Endothelial cell of umbilical vein (primary cell): ENCODE data around the gene PTPRD. TPM values are rescaled to one million over a fixed set of nuclear protein-coding genes. Genes with fewer than 3 reads are reported as not detected.

Experiments used
- BruUV-seq: library from RNA; stranded (reverse); fragments of 400-500 nt; replicated peaks from 2 replicates; lab custom pipeline; 2021; lab: Mats Ljungman, UMichigan
- CTCF ChIA-PET: fragments of 300-600, 350-600 bp; sonication (Branson Sonifier 250); formaldehyde crosslinking; loops from one replicate; lab custom pipeline; 2021; ENCODE audit warnings: antibody characterized with exemption, inconsistent platforms; lab: Charles Lee
- POLR2A ChIA-PET: fragments of 300-600, 350-600 bp; sonication (Branson Sonifier 250); formaldehyde crosslinking; loops from one replicate; lab custom pipeline; 2021; ENCODE audit warnings: antibody characterized with exemption, inconsistent platforms; lab: Charles Lee
- DNase-seq: peaks from one replicate; pipeline ENCODE4 v3.0.0-alpha.2; 2011; ENCODE audit warnings: low read depth, low spot score
- FAIRE-seq: peaks from 2 replicates; lab custom pipeline; 2011; peaks lifted over from hg19 to GRCh38; lab: Jason Lieb, UNC
- H2AFZ ChIP-seq: 2 replicates; pipeline ENCODE4 v1.6.0; 2012; ENCODE audit warnings: low read depth, low read length, control low read depth, inconsistent platforms
- H3K27ac ChIP-seq: 2 replicates; pipeline ENCODE4 v1.5.1; 2011; ENCODE audit warnings: low read depth, mild to moderate bottlenecking, control low read depth, low read length, moderate library complexity; ENCODE audit not compliant: insufficient read depth
- H3K27me3 ChIP-seq, 2 experiments: 2 replicates each; pipeline versions ENCODE4 v1.6.0 to v1.6.1; 2011; ENCODE audit warnings: low read length in 2 of 2, mixed read lengths in 1 of 2; ENCODE audit not compliant: control insufficient read depth in 2 of 2, insufficient read depth in 2 of 2
- H3K36me3 ChIP-seq, 2 experiments: 2 replicates in 1 of 2; 3 replicates in 1 of 2; pipeline ENCODE4 v1.5.1; 2011; ENCODE audit warnings: low read length in 2 of 2, mild to moderate bottlenecking in 1 of 2, moderate library complexity in 1 of 2; ENCODE audit not compliant: control insufficient read depth in 2 of 2, insufficient read depth in 2 of 2; ENCODE audit errors: extremely low read depth in 1 of 2
- H3K4me1 ChIP-seq: 3 replicates; pipeline ENCODE4 v1.5.1; 2011; ENCODE audit warnings: mild to moderate bottlenecking, low read length; ENCODE audit not compliant: control insufficient read depth, insufficient read depth; ENCODE audit errors: extremely low read depth
- H3K4me2 ChIP-seq: 2 replicates; pipeline ENCODE4 v1.6.1; 2011; ENCODE audit warnings: low read length, control low read depth, mixed read lengths; ENCODE audit not compliant: insufficient read depth
- H3K4me3 ChIP-seq, 3 experiments: fragments of 200-600 bp in 1 of 3; sonication (generic), shearing (Covaris generic) in 1 of 3; replicated peaks in 1 of 3; 2 replicates each; pipeline ENCODE4 v1.5.1; 2011 to 2016; ENCODE audit warnings: control low read depth in 3 of 3, low read length in 3 of 3, mild to moderate bottlenecking in 2 of 3, inconsistent platforms in 1 of 3, low read depth in 1 of 3, moderate library complexity in 1 of 3; ENCODE audit not compliant: insufficient read depth in 1 of 3
- H3K79me2 ChIP-seq: 2 replicates; pipeline ENCODE4 v1.6.0; 2012; ENCODE audit warnings: low read length, inconsistent platforms; ENCODE audit not compliant: control insufficient read depth, insufficient read depth
- H3K9ac ChIP-seq: replicated peaks from 2 replicates; pipeline ENCODE3; 2011; ENCODE audit warnings: low read length, control low read depth; ENCODE audit not compliant: insufficient read depth; ENCODE audit errors: extremely low read depth
- H3K9me1 ChIP-seq: replicated peaks from 3 replicates; pipeline ENCODE4 v1.6.0; 2011; ENCODE audit warnings: mild to moderate bottlenecking, low read length; ENCODE audit not compliant: control insufficient read depth, insufficient read depth; ENCODE audit errors: extremely low read depth
- H3K9me3 ChIP-seq: replicated peaks from 2 replicates; pipeline ENCODE4 v1.5.1; 2012; ENCODE audit warnings: low read length, inconsistent platforms; ENCODE audit not compliant: control insufficient read depth, insufficient read depth
- H4K20me1 ChIP-seq: replicated peaks from 2 replicates; pipeline ENCODE3; 2011; ENCODE audit warnings: mild to moderate bottlenecking, low read length; ENCODE audit not compliant: control insufficient read depth, insufficient read depth; ENCODE audit errors: extremely low read depth
- EZH2 ChIP-seq: IDR thresholded peaks from 2 replicates; pipeline ENCODE4 v1.6.1; 2012; ENCODE audit warnings: borderline replicate concordance, low read depth, mild to moderate bottlenecking, moderate library complexity, low read length, inconsistent platforms; ENCODE audit not compliant: severe bottlenecking
- FOS ChIP-seq: IDR thresholded peaks from 2 replicates; pipeline ENCODE4 v1.6.1; 2011; ENCODE audit warnings: mild to moderate bottlenecking, low read length, moderate library complexity, borderline replicate concordance; ENCODE audit not compliant: insufficient read depth
- GATA2 ChIP-seq: IDR thresholded peaks from 2 replicates; pipeline ENCODE4 v1.7.0; 2011; ENCODE audit warnings: low read depth, mild to moderate bottlenecking, moderate library complexity, mixed read lengths, low read length; ENCODE audit not compliant: insufficient read length, insufficient read depth
- JUN ChIP-seq: IDR thresholded peaks from 2 replicates; pipeline ENCODE4 v1.6.1; 2011; ENCODE audit warnings: borderline replicate concordance, low read depth; ENCODE audit not compliant: insufficient read length, insufficient read depth
- MYC ChIP-seq: IDR thresholded peaks from one replicate; pipeline ENCODE4 v1.6.1; 2011; ENCODE audit warnings: mild to moderate bottlenecking, low read depth, low read length
- POLR2A ChIP-seq: IDR thresholded peaks from 2 replicates; pipeline ENCODE4 v1.6.1; 2012; ENCODE audit warnings: low read depth, mild to moderate bottlenecking, control low read depth, low read length
- POLR2AphosphoS5 ChIP-seq: IDR thresholded peaks from 2 replicates; pipeline ENCODE4 v1.6.1; 2012; ENCODE audit warnings: low read depth, mild to moderate bottlenecking, control low read depth, low read length, moderate library complexity; ENCODE audit not compliant: insufficient read depth
- dilution Hi-C: fragments of 300-500 bp; cut with MboI; formaldehyde crosslinking; loops from one replicate; pipeline ENCODE4 v1.15.0; 2019; ENCODE audit warnings: low sequenced_read_pairs; ENCODE audit not compliant: extremely low pct_ligation_motif_present
- intact Hi-C: fragments of 100-400 bp; cut with micrococcal nuclease; formaldehyde crosslinking; loops from one replicate; pipeline ENCODE4 v1.10.0; 2022
- polyA plus RNA-seq, 4 experiments: library from polyadenylated mRNA; depleted of rRNA in 3 of 4; stranded (reverse) in 3 of 4; unstranded in 1 of 4; fragments of >200 nt; gene quantifications; 2 replicates each; pipeline versions ENCODE4 v1.2.1 to v1.2.3, GENCODE V29; 2011 to 2012; ENCODE audit warnings: missing spikeins in 1 of 4
- total RNA-seq: library from RNA; stranded (reverse); gene quantifications from 2 replicates; pipeline ENCODE4 v1.2.3, GENCODE V29; 2021
- TF ChIP-seq, protein P1 (sequence below), 2 donors: IDR thresholded peaks; 1 replicate in 1 of 2; 2 replicates in 1 of 2; pipeline ENCODE4 v1.5.1; 2011; ENCODE audit warnings: low read length in 2 of 2, mild to moderate bottlenecking in 2 of 2, moderate library complexity in 2 of 2, control low read depth in 1 of 2, inconsistent platforms in 1 of 2, low read depth in 1 of 2; ENCODE audit not compliant: insufficient read depth in 1 of 2; ENCODE audit errors: extremely low read depth in 1 of 2
- TF ChIP-seq, protein P2 (sequence below): IDR thresholded peaks from 2 replicates; pipeline ENCODE4 v1.6.1; 2011; ENCODE audit not compliant: insufficient read depth, insufficient read length

PTPRD gene
- total and polyA plus RNA-seq, 2 donors (not counting 3 experiments of a cell fraction or from before 2014, with no cell fraction given), result 5.5 to 5.7 TPM

DNA sequence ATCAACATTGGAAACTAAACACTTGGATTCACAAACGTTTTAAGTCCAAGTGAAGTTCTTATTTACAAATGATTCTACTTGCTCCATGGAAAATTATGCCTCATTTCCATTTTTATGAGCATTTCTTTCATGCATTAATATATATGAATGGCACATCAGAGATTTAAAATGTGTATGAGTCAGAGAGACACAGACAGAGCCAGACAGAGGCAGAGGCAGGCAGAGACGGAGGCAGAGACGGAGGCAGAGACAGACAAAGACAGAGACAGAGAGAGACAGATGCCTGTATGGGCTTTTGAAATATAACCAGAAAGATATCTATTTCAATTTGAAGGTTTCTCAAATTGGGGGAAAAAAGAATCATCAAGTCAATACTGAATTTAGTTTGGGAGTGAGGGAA, 649.0 kb downstream of the PTPRD start:
- no peak for FAIRE-seq
- H3K27ac ChIP-seq, result no peak overlapping the region
- H3K9me3 ChIP-seq, result no peaks in the 10 kb centered on the region
- no peaks in the 10 kb centered on the region for H3K79me2 ChIP-seq
- no peak overlapping the region for H3K4me2 ChIP-seq
- CTCF ChIA-PET, result no interaction called here
- no peaks in the 10 kb centered on the region for H3K9me1 ChIP-seq
- intact Hi-C loops (no loop called here), dilution Hi-C loops (no loop called here)
- TF ChIP-seq POLR2A, result no peak
- TF ChIP-seq, protein P1, sequence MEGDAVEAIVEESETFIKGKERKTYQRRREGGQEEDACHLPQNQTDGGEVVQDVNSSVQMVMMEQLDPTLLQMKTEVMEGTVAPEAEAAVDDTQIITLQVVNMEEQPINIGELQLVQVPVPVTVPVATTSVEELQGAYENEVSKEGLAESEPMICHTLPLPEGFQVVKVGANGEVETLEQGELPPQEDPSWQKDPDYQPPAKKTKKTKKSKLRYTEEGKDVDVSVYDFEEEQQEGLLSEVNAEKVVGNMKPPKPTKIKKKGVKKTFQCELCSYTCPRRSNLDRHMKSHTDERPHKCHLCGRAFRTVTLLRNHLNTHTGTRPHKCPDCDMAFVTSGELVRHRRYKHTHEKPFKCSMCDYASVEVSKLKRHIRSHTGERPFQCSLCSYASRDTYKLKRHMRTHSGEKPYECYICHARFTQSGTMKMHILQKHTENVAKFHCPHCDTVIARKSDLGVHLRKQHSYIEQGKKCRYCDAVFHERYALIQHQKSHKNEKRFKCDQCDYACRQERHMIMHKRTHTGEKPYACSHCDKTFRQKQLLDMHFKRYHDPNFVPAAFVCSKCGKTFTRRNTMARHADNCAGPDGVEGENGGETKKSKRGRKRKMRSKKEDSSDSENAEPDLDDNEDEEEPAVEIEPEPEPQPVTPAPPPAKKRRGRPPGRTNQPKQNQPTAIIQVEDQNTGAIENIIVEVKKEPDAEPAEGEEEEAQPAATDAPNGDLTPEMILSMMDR (IDR thresholded peaks at IDR 0.05; ENCODE audit: extremely low read depth in 1 of 2, insufficient read depth in 1 of 2, low read depth in 1 of 2, low read length in 2 of 2), result no peak
- TF ChIP-seq GATA2, result no peak
- no peak for TF ChIP-seq FOS
- no peak for TF ChIP-seq MYC
- no peak for TF ChIP-seq EZH2
- no peak for TF ChIP-seq POLR2AphosphoS5
- TF ChIP-seq, protein P2, sequence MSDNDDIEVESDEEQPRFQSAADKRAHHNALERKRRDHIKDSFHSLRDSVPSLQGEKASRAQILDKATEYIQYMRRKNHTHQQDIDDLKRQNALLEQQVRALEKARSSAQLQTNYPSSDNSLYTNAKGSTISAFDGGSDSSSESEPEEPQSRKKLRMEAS, result no peak
- TF ChIP-seq JUN, result no peak
- no TSS peak for BruUV-seq
- H3K27me3 ChIP-seq, result no peaks in the 10 kb centered on the region
- no peaks in the 10 kb centered on the region for H3K4me1 ChIP-seq
- H4K20me1 ChIP-seq, result no peaks in the 10 kb centered on the region
- H2AFZ ChIP-seq, result no peak overlapping the region
- H3K4me3 ChIP-seq, result no peak overlapping the region
- DNase-seq, result no peak
- POLR2A ChIA-PET, result no interaction called here
- H3K36me3 ChIP-seq, result no peaks in the 10 kb centered on the region
- H3K9ac ChIP-seq, result no peak overlapping the region
